ENCODE data around the gene GPR39. TPM values are rescaled to one million over a fixed set of nuclear protein-coding genes. Genes with fewer than 3 reads are reported as not detected.

GPR39 gene
- total and polyA plus RNA-seq, 2 donors (not counting 1 experiment from before 2014, with no cell fraction given) = 1.00 to 1.3 TPM

DNA sequence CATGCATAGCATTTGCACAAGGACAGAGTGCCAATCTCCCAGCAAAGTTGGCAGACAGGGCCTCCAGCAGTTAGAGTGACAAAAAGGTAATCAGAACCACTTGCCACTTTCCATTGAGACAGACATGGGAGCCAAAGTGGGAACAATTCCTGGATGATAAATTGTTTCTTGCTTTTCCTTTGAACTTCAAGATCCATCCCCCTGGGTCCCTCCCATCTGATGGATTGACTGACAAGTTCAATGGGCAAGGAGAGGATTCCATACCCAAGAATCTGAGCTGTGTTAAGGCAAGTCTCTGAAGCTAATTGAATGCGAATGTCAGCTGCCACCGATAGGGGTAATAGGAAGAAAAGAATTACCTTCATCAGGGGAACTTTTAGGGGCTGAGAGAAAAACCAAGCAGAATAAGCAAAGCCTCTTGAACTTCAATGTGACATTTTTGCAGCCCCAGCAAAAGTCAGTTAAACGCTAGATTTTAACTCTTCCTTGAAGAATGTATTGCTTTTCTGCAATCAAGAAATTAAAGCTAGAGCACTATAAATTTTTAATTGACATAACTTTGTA is 156.9 kb downstream of the GPR39 start:
- Histone ChIP-seq H3K79me2 (ENCODE audit: control insufficient read depth, insufficient read depth, low read length) (no peaks in the 10 kb centered on the region), H3K4me1 (ENCODE audit: control insufficient read depth, extremely low read depth, insufficient read depth, low read length) (no peaks in the 10 kb centered on the region), H3K9ac (ENCODE audit: insufficient read depth, low read length) (no peak overlapping the region), H2AFZ (ENCODE audit: low read length) (no peak overlapping the region), H3K4me3 (replicated peaks in 1 of 4; ENCODE audit: control extremely low read depth in 1 of 4, insufficient read depth in 1 of 4, low read depth in 3 of 4, low read length in 4 of 4) (no peak overlapping the region), H4K20me1 (ENCODE audit: control insufficient read depth, extremely low read depth, insufficient read depth, low read length) (no peaks in the 10 kb centered on the region), H3K27me3 (ENCODE audit: control insufficient read depth, insufficient read depth, low read length) (no peaks in the 10 kb centered on the region), H3K27ac (ENCODE audit: insufficient read depth, low read length) (no peak overlapping the region), H3K9me3 (ENCODE audit: control insufficient read depth, insufficient read depth, low read depth, low read length) (no peaks in the 10 kb centered on the region), H3K4me2 (ENCODE audit: extremely low read depth, insufficient read depth, low read length) (no peak overlapping the region), H3K36me3 (ENCODE audit: control insufficient read depth, insufficient read depth, low read length) (no peaks in the 10 kb centered on the region)
- no peak for TF ChIP-seq EZH2 (IDR thresholded peaks at IDR 0.05; ENCODE audit: low read length, missing control alignments)
- TF ChIP-seq, protein P1, sequence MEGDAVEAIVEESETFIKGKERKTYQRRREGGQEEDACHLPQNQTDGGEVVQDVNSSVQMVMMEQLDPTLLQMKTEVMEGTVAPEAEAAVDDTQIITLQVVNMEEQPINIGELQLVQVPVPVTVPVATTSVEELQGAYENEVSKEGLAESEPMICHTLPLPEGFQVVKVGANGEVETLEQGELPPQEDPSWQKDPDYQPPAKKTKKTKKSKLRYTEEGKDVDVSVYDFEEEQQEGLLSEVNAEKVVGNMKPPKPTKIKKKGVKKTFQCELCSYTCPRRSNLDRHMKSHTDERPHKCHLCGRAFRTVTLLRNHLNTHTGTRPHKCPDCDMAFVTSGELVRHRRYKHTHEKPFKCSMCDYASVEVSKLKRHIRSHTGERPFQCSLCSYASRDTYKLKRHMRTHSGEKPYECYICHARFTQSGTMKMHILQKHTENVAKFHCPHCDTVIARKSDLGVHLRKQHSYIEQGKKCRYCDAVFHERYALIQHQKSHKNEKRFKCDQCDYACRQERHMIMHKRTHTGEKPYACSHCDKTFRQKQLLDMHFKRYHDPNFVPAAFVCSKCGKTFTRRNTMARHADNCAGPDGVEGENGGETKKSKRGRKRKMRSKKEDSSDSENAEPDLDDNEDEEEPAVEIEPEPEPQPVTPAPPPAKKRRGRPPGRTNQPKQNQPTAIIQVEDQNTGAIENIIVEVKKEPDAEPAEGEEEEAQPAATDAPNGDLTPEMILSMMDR (conservative IDR thresholded peaks at IDR 0.05 in 1 of 2, IDR thresholded peaks at IDR 0.05 in 1 of 2; ENCODE audit: low read depth in 1 of 2, low read length in 2 of 2) = no peak
- no peak for DNase-seq (ENCODE audit: low read depth in 2 of 2)

DNA sequence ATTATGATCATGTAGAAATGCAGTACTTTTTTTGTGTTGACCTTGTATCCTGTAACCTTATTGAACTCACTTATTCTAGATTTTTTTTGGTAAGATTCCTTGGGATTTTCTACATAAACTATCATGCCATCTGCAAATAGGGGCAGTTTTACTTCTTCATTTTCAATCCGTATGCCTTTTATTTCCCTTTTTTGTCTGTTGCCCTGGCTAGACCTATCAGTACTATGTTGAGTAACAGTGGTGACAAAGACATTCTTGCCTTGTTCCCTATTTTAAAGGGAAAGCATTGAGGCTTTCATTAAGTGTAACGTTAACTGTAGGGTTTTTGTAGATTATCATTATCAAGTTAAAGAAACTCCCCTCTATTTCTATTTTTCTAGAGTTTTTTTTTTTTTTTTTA is 161.1 kb downstream of the GPR39 start:
- Histone ChIP-seq H3K36me3 (ENCODE audit: control insufficient read depth, insufficient read depth, low read length) (no peaks in the 10 kb centered on the region), H3K9ac (ENCODE audit: insufficient read depth, low read length) (no peak overlapping the region), H3K4me3 (replicated peaks in 1 of 4; ENCODE audit: control extremely low read depth in 1 of 4, insufficient read depth in 1 of 4, low read depth in 3 of 4, low read length in 4 of 4) (no peak overlapping the region), H3K27me3 (ENCODE audit: control insufficient read depth, insufficient read depth, low read length) (no peaks in the 10 kb centered on the region), H3K9me3 (ENCODE audit: control insufficient read depth, insufficient read depth, low read depth, low read length) (no peaks in the 10 kb centered on the region), H3K27ac (ENCODE audit: insufficient read depth, low read length) (no peak overlapping the region), H3K4me1 (ENCODE audit: control insufficient read depth, extremely low read depth, insufficient read depth, low read length) (no peaks in the 10 kb centered on the region), H4K20me1 (ENCODE audit: control insufficient read depth, extremely low read depth, insufficient read depth, low read length) (no peaks in the 10 kb centered on the region), H3K4me2 (ENCODE audit: extremely low read depth, insufficient read depth, low read length) (no peak overlapping the region), H3K79me2 (ENCODE audit: control insufficient read depth, insufficient read depth, low read length) (no peaks in the 10 kb centered on the region), H2AFZ (ENCODE audit: low read length) (no peak overlapping the region)
- TF ChIP-seq EZH2 (IDR thresholded peaks at IDR 0.05; ENCODE audit: low read length, missing control alignments) = no peak
- TF ChIP-seq, protein P1 (conservative IDR thresholded peaks at IDR 0.05 in 1 of 2, IDR thresholded peaks at IDR 0.05 in 1 of 2; ENCODE audit: low read depth in 1 of 2, low read length in 2 of 2) = no peak
- DNase-seq (ENCODE audit: low read depth in 2 of 2) = no peak

DNA sequence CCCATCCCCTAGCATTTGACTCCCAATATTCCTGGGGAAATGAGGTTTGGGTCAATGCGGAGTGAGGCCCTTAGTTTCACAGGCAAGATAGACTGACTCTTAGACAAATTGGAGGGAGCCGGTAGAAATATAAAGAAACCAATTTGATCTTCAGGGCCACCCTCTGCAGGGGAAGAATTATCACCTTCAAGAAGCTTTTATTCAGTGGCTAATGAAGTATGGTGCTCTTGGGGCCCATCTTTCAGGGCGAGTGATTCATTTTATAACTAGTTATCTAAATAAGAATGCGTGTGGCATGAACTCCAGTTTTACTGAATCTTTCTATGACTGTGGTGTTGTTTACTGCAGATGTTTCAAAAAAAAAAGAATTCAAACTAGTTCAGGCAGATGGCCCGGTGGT is 165.0 kb downstream of the GPR39 start:
- H3K9ac ChIP-seq (ENCODE audit: insufficient read depth, low read length) = no peak overlapping the region
- no peaks in the 10 kb centered on the region for H3K4me1 ChIP-seq (ENCODE audit: control insufficient read depth, extremely low read depth, insufficient read depth, low read length)
- TF ChIP-seq, protein P1 (conservative IDR thresholded peaks at IDR 0.05 in 1 of 2, IDR thresholded peaks at IDR 0.05 in 1 of 2; ENCODE audit: low read depth in 1 of 2, low read length in 2 of 2) = no peak
- no peak for TF ChIP-seq EZH2 (IDR thresholded peaks at IDR 0.05; ENCODE audit: low read length, missing control alignments)
- no peak for DNase-seq (ENCODE audit: low read depth in 2 of 2)
- no peak overlapping the region for H3K27ac ChIP-seq (ENCODE audit: insufficient read depth, low read length)
- no peak overlapping the region for H2AFZ ChIP-seq (ENCODE audit: low read length)
- H3K79me2 ChIP-seq (ENCODE audit: control insufficient read depth, insufficient read depth, low read length) = no peaks in the 10 kb centered on the region
- no peak overlapping the region for H3K4me3 ChIP-seq (replicated peaks in 1 of 4; ENCODE audit: control extremely low read depth in 1 of 4, insufficient read depth in 1 of 4, low read depth in 3 of 4, low read length in 4 of 4)
- no peaks in the 10 kb centered on the region for H3K27me3 ChIP-seq (ENCODE audit: control insufficient read depth, insufficient read depth, low read length)
- H3K36me3 ChIP-seq (ENCODE audit: control insufficient read depth, insufficient read depth, low read length) = no peaks in the 10 kb centered on the region
- no peaks in the 10 kb centered on the region for H3K9me3 ChIP-seq (ENCODE audit: control insufficient read depth, insufficient read depth, low read depth, low read length)
- no peaks in the 10 kb centered on the region for H4K20me1 ChIP-seq (ENCODE audit: control insufficient read depth, extremely low read depth, insufficient read depth, low read length)
- H3K4me2 ChIP-seq (ENCODE audit: extremely low read depth, insufficient read depth, low read length) = no peak overlapping the region
